HepG2 (cell line): ENCODE results near the gene LASP1. TPM values are rescaled to one million over a fixed set of nuclear protein-coding genes. Genes with fewer than 3 reads are reported as not detected.

Source experiments
- ATAC-seq: fragments of 200-7000 bp; cut with Tn5 transposase; 3 replicates; pipeline ENCODE4 v1.9.1; 2020; ENCODE audit warnings: mild to moderate bottlenecking, moderate library complexity
- BruUV-seq: library from RNA; stranded (reverse); fragments of 400-500 nt; replicated peaks from 2 replicates; lab custom pipeline; 2021; lab: Mats Ljungman, UMichigan
- CTCF ChIA-PET: fragments of 300-600 bp; formaldehyde crosslinking; extraction: SDS; loops from one replicate; lab custom pipeline; 2021; ENCODE audit warnings: low total read pairs, inconsistent platforms, low intra/inter-chr PET ratio; lab: Yijun Ruan, JAX
- POLR2A ChIA-PET: fragments of 350-600 bp; sonication (Branson Sonifier 250); formaldehyde crosslinking; loops from one replicate; lab custom pipeline; 2020; ENCODE audit warnings: antibody characterized with exemption, inconsistent platforms; lab: Yijun Ruan, JAX
- DNase-seq: peaks from one replicate; pipeline ENCODE4 v3.0.0-alpha.2; 2015; ENCODE audit warnings: low spot score
- FAIRE-seq: peaks from 3 replicates; lab custom pipeline; 2011; peaks lifted over from hg19 to GRCh38; lab: Jason Lieb, UNC
- H2AFZ ChIP-seq: one replicate; pipeline ENCODE4 v1.6.1; 2011; ENCODE audit warnings: low read length, inconsistent platforms
- H3K27ac ChIP-seq: fragments of 300-600 bp; 3 replicates; pipeline ENCODE4 v1.8.0; 2011; ENCODE audit warnings: mixed run types, mild to moderate bottlenecking, mixed read lengths, low read length, inconsistent platforms; ENCODE audit not compliant: insufficient read depth; ENCODE audit errors: extremely low read length
- H3K27me3 ChIP-seq, 2 experiments: fragments of 200-600 bp in 1 of 2; 2 replicates in 1 of 2; 3 replicates in 1 of 2; pipeline versions ENCODE4 v1.6.0 to v1.8.0; 2011; ENCODE audit warnings: low read length in 2 of 2, mild to moderate bottlenecking in 2 of 2, moderate library complexity in 2 of 2, inconsistent platforms in 1 of 2; ENCODE audit not compliant: insufficient read depth in 2 of 2, control insufficient read depth in 1 of 2
- H3K36me3 ChIP-seq, 2 experiments: fragments of 200-600 bp in 1 of 2; replicated peaks in 1 of 2; 2 replicates in 1 of 2; 3 replicates in 1 of 2; pipeline versions ENCODE4 v1.5.1 to v1.8.0; 2011; ENCODE audit warnings: low read length in 2 of 2, inconsistent platforms in 1 of 2; ENCODE audit not compliant: insufficient read depth in 2 of 2, control insufficient read depth in 1 of 2
- H3K4me1 ChIP-seq: 2 replicates; pipeline ENCODE4 v1.5.1; 2012; ENCODE audit warnings: low read length, inconsistent platforms; ENCODE audit not compliant: insufficient read depth
- H3K4me2 ChIP-seq: 2 replicates; pipeline ENCODE4 v1.6.0; 2011; ENCODE audit warnings: low read depth, low read length, inconsistent platforms
- H3K4me3 ChIP-seq, 3 experiments: fragments of 200-600 bp in 1 of 3; sonication (generic), shearing (Covaris generic) in 1 of 3; replicated peaks in 1 of 3; 2 replicates each; pipeline ENCODE4 v1.5.1; 2011 to 2016; ENCODE audit warnings: low read length in 3 of 3, inconsistent platforms in 2 of 3, low read depth in 2 of 3, mild to moderate bottlenecking in 2 of 3, control low read depth in 1 of 3, mixed read lengths in 1 of 3; ENCODE audit not compliant: insufficient read depth in 1 of 3
- H3K79me2 ChIP-seq: one replicate; pipeline ENCODE4 v1.6.1; 2011; ENCODE audit warnings: low read length, inconsistent platforms; ENCODE audit not compliant: insufficient read depth
- H3K9ac ChIP-seq: 2 replicates; pipeline ENCODE4 v1.6.0; 2011; ENCODE audit warnings: mild to moderate bottlenecking, low read depth, low read length, inconsistent platforms; ENCODE audit not compliant: insufficient read depth
- H3K9me3 ChIP-seq: 2 replicates; pipeline ENCODE4 v1.5.1; 2012; ENCODE audit warnings: mild to moderate bottlenecking, low read length
- H4K20me1 ChIP-seq: 2 replicates; pipeline ENCODE4 v1.6.0; 2011; ENCODE audit warnings: inconsistent platforms, mild to moderate bottlenecking, low read length, moderate library complexity; ENCODE audit not compliant: insufficient read depth
- CBX5 ChIP-seq: sonication (generic); formaldehyde crosslinking; IDR thresholded peaks from 2 replicates; pipeline ENCODE4 v1.4.0; 2020; ENCODE audit warnings: missing genetic modification reagents, borderline replicate concordance
- CCDC6 ChIP-seq: sonication (generic); formaldehyde crosslinking; IDR thresholded peaks from 2 replicates; pipeline ENCODE4 v1.8.1; 2022; ENCODE audit warnings: mild to moderate bottlenecking, missing genetic modification reagents, moderate library complexity
- HDAC1 ChIP-seq: sonication (generic); formaldehyde crosslinking; IDR thresholded peaks from 2 replicates; pipeline ENCODE4 v1.5.1; 2020; ENCODE audit warnings: mild to moderate bottlenecking, missing genetic modification reagents
- MBNL3 ChIP-seq: fragments of 250-450 bp; sonication (Bioruptor Pico); conservative IDR thresholded peaks from 2 replicates; pipeline ENCODE4 v1.8.0; 2022; ENCODE audit warnings: mild to moderate bottlenecking, inconsistent platforms
- MED8 ChIP-seq: sonication (generic); formaldehyde crosslinking; IDR thresholded peaks from 2 replicates; pipeline ENCODE4 v1.8.1; 2023; ENCODE audit warnings: mild to moderate bottlenecking, missing genetic modification reagents; ENCODE audit not compliant: insufficient replicate concordance
- NFRKB ChIP-seq: fragments of 450-650 bp; IDR thresholded peaks from 2 replicates; pipeline ENCODE4 v1.6.1; 2017
- NKX3-1 ChIP-seq: sonication (generic); formaldehyde crosslinking; IDR thresholded peaks from 2 replicates; pipeline ENCODE4 v1.5.0; 2020; ENCODE audit warnings: missing genetic modification reagents
- SAP130 ChIP-seq: IDR thresholded peaks from 2 replicates; pipeline ENCODE4 v1.6.1; 2016; ENCODE audit warnings: low read depth
- TGIF2 ChIP-seq: IDR thresholded peaks from 2 replicates; pipeline ENCODE4 v1.6.1; 2016; ENCODE audit warnings: control low read depth, missing compliant biosample characterization
- ZBTB42 ChIP-seq: sonication (generic); formaldehyde crosslinking; IDR thresholded peaks from 2 replicates; pipeline ENCODE4 v1.5.0; 2020; ENCODE audit warnings: mild to moderate bottlenecking, missing genetic modification reagents
- ZKSCAN8 ChIP-seq: IDR thresholded peaks from 2 replicates; pipeline ENCODE4 v1.6.1; 2016; ENCODE audit warnings: borderline replicate concordance, missing genetic modification reagents, missing compliant biosample characterization
- WGBS: methylation state at CpG from one replicate; pipeline ENCODE4 v1.1.6; 2017; ENCODE audit warnings: low lambda C conversion rate; 5-methylcytosine and 5-hydroxymethylcytosine counted together
- in situ Hi-C: cut with HindIII; loops from 2 replicates; pipeline ENCODE4 v1.10.0; 2017; ENCODE audit warnings: low pct_unique_long_range_greater_than_20kb; ENCODE audit not compliant: extremely low pct_ligation_motif_present
- intact Hi-C: fragments of 100-400 bp; cut with micrococcal nuclease; formaldehyde crosslinking; loops from one replicate; pipeline ENCODE4 v1.10.0; 2022; ENCODE audit not compliant: unreplicated experiment
- polyA plus RNA-seq, 8 experiments: library from polyadenylated mRNA; depleted of rRNA in 3 of 8; stranded (reverse) in 7 of 8; unstranded in 1 of 8; fragments of >200 nt; fragmentation: Illumina TruSeq in 4 of 8; extraction: Trizol in 4 of 8; gene quantifications; 2 replicates each; pipeline versions ENCODE4 v1.2.1 to v1.2.3, GENCODE V29; 2011 to 2016; ENCODE audit warnings: low read depth in 4 of 8, missing spikeins in 1 of 8, mixed read lengths in 1 of 8; ENCODE audit not compliant: insufficient read depth in 1 of 8
- total RNA-seq, 5 experiments: library from RNA; depleted of rRNA; stranded (reverse); fragments of >200 nt; fragmentation: Illumina TruSeq; extraction: Trizol; gene quantifications; 2 replicates each; pipeline ENCODE4 v1.2.3, GENCODE V29; 2016; ENCODE audit warnings: low read depth in 1 of 5
- TF ChIP-seq, protein P1 (sequence below): sonication (generic); formaldehyde crosslinking; IDR thresholded peaks from 2 replicates; pipeline ENCODE4 v1.8.1; 2023; ENCODE audit warnings: missing genetic modification reagents, inconsistent platforms, borderline replicate concordance
- TF ChIP-seq, protein P2 (sequence below): sonication (generic); formaldehyde crosslinking; IDR thresholded peaks from 2 replicates; pipeline ENCODE4 v1.4.0; 2020; ENCODE audit warnings: missing genetic modification reagents, borderline replicate concordance
- TF ChIP-seq, protein P3 (sequence below): sonication (generic); formaldehyde crosslinking; IDR thresholded peaks from 2 replicates; pipeline ENCODE4 v1.5.0; 2020; ENCODE audit warnings: missing genetic modification reagents
- TF ChIP-seq, protein P4 (sequence below): sonication (generic); formaldehyde crosslinking; IDR thresholded peaks from 2 replicates; pipeline ENCODE4 v1.4.0; 2020; ENCODE audit warnings: missing genetic modification reagents
- TF ChIP-seq, protein P5 (sequence below): sonication (generic); formaldehyde crosslinking; conservative IDR thresholded peaks from 2 replicates; pipeline ENCODE4 v1.4.0; 2020; ENCODE audit warnings: missing genetic modification reagents
- TF ChIP-seq, protein P6 (sequence below): sonication (generic); formaldehyde crosslinking; IDR thresholded peaks from 2 replicates; pipeline ENCODE4 v1.5.1; 2020; ENCODE audit warnings: missing genetic modification reagents, mild to moderate bottlenecking, borderline replicate concordance

Gene LASP1
- total and polyA plus RNA-seq, 2 of the 13 experiments (the other 11 are each of a cell fraction or from before 2014, with no cell fraction given): 70.1 to 97.0 TPM

DNA sequence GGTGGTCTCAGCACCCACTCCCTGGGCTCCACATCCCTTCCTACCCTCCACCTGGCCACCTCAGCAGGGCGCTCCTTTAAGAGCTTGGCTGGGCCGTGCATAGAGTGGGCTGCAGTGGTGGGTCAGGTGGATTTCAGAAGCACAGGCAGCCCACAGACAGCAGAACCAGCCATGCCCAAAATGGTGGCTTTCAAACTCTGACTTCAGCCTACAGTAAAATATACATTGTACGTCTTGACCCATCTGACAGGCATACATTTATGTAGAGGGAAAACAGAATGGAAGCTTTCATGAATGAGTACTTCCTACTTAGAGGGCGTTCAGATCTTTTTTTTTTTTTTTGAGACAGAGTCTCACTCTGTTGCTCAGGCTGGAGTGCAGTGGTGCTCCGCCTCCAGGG is 29.6 kb downstream of the LASP1 start:
- DNase-seq: no peak
- Histone ChIP-seq H3K27ac (no peak overlapping the region), H3K4me1 (peaks cover 28% of the 10 kb centered on the region), H3K4me2 (no peak overlapping the region), H3K4me3 (no peak overlapping the region), H3K9me3 (no peaks in the 10 kb centered on the region), H3K9ac (no peak overlapping the region), H2AFZ (no peak overlapping the region), H3K27me3 (no peaks in the 10 kb centered on the region), H3K79me2 (no peaks in the 10 kb centered on the region), H3K36me3 (peaks cover 37 to 72% of the 10 kb centered on the region in 2 experiments), H4K20me1 (peaks cover 5% of the 10 kb centered on the region; the same call in 1 of the 2 replicates)
- no peak for FAIRE-seq
- no peak for ATAC-seq
- CTCF ChIA-PET: no interaction called here
- POLR2A ChIA-PET: interaction anchor here (0.6 kb wide), 1 partner anchor 45 kb away, joined by 3 read pairs; no protein-coding TSS in a partner anchor
- BruUV-seq: no TSS peak
- in situ Hi-C loops: no loop called here
- 94% methylated on average over 3 of the region's 5 CpGs for WGBS
- intact Hi-C loops: no loop called here
- TF ChIP-seq, protein P1, sequence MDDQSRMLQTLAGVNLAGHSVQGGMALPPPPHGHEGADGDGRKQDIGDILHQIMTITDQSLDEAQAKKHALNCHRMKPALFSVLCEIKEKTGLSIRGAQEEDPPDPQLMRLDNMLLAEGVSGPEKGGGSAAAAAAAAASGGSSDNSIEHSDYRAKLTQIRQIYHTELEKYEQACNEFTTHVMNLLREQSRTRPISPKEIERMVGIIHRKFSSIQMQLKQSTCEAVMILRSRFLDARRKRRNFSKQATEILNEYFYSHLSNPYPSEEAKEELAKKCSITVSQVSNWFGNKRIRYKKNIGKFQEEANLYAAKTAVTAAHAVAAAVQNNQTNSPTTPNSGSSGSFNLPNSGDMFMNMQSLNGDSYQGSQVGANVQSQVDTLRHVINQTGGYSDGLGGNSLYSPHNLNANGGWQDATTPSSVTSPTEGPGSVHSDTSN (CRISPR knock-in tag): no peak
- TF ChIP-seq ZBTB42 (CRISPR knock-in tag) (no peak), NFRKB (no peak), MED8 (CRISPR knock-in tag) (no peak), SAP130 (CRISPR knock-in tag) (no peak), CBX5 (no peak), NKX3-1 (CRISPR knock-in tag) (no peak), MBNL3 (CRISPR knock-in tag) (no peak), ZKSCAN8 (no peak), HDAC1 (CRISPR knock-in tag) (no peak), TGIF2 (CRISPR knock-in tag) (no peak), CCDC6 (no peak)
- TF ChIP-seq, protein P2, sequence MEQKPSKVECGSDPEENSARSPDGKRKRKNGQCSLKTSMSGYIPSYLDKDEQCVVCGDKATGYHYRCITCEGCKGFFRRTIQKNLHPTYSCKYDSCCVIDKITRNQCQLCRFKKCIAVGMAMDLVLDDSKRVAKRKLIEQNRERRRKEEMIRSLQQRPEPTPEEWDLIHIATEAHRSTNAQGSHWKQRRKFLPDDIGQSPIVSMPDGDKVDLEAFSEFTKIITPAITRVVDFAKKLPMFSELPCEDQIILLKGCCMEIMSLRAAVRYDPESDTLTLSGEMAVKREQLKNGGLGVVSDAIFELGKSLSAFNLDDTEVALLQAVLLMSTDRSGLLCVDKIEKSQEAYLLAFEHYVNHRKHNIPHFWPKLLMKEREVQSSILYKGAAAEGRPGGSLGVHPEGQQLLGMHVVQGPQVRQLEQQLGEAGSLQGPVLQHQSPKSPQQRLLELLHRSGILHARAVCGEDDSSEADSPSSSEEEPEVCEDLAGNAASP (CRISPR knock-in tag): no peak
- TF ChIP-seq, protein P3, sequence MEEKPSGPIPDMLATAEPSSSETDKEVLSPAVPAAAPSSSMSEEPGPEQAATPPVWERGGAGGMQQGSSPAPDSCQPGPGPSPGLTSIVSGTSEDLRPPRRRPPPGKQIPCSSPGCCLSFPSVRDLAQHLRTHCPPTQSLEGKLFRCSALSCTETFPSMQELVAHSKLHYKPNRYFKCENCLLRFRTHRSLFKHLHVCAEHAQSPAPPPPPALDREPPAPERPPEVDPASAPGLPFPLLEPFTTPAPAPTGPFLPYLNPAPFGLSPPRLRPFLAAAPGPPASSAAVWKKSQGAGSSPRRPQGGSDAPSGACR (CRISPR knock-in tag): no peak
- TF ChIP-seq, protein P4, sequence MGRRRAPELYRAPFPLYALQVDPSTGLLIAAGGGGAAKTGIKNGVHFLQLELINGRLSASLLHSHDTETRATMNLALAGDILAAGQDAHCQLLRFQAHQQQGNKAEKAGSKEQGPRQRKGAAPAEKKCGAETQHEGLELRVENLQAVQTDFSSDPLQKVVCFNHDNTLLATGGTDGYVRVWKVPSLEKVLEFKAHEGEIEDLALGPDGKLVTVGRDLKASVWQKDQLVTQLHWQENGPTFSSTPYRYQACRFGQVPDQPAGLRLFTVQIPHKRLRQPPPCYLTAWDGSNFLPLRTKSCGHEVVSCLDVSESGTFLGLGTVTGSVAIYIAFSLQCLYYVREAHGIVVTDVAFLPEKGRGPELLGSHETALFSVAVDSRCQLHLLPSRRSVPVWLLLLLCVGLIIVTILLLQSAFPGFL: no peak
- TF ChIP-seq, protein P5, sequence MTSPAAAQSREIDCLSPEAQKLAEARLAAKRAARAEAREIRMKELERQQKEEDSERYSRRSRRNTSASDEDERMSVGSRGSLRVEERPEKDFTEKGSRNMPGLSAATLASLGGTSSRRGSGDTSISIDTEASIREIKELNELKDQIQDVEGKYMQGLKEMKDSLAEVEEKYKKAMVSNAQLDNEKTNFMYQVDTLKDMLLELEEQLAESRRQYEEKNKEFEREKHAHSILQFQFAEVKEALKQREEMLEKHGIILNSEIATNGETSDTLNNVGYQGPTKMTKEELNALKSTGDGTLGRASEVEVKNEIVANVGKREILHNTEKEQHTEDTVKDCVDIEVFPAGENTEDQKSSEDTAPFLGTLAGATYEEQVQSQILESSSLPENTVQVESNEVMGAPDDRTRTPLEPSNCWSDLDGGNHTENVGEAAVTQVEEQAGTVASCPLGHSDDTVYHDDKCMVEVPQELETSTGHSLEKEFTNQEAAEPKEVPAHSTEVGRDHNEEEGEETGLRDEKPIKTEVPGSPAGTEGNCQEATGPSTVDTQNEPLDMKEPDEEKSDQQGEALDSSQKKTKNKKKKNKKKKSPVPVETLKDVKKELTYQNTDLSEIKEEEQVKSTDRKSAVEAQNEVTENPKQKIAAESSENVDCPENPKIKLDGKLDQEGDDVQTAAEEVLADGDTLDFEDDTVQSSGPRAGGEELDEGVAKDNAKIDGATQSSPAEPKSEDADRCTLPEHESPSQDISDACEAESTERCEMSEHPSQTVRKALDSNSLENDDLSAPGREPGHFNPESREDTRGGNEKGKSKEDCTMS: no peak
- TF ChIP-seq, protein P6, sequence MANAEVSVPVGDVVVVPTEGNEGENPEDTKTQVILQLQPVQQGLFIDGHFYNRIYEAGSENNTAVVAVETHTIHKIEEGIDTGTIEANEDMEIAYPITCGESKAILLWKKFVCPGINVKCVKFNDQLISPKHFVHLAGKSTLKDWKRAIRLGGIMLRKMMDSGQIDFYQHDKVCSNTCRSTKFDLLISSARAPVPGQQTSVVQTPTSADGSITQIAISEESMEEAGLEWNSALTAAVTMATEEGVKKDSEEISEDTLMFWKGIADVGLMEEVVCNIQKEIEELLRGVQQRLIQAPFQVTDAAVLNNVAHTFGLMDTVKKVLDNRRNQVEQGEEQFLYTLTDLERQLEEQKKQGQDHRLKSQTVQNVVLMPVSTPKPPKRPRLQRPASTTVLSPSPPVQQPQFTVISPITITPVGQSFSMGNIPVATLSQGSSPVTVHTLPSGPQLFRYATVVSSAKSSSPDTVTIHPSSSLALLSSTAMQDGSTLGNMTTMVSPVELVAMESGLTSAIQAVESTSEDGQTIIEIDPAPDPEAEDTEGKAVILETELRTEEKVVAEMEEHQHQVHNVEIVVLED (CRISPR knock-in tag): no peak
